Measurements from ENCODE around the gene FHIT.

Gene FHIT

GRCh38 chr3:60622349-60622748 lies 628.9 kb downstream of the FHIT start:
- H3K27ac ChIP-seq (ENCODE audit: low read depth, low read length), result no peak overlapping the region
- no peak overlapping the region for H3K9ac ChIP-seq (ENCODE audit: low read length)
- no peaks in the 10 kb centered on the region for H3K9me2 ChIP-seq (replicated peaks; ENCODE audit: insufficient read depth, low read length)
- H3K9me3 ChIP-seq (ENCODE audit: insufficient read depth, low read length), result no peaks in the 10 kb centered on the region
- H3K27me3 ChIP-seq (ENCODE audit: low read length), result no peaks in the 10 kb centered on the region
- H2AFZ ChIP-seq (ENCODE audit: low read depth, low read length, severe bottlenecking), result no peak overlapping the region
- no peak overlapping the region for H3K4me3 ChIP-seq (ENCODE audit: insufficient read depth, low read length, poor library complexity, severe bottlenecking)
- no peaks in the 10 kb centered on the region for H3F3A ChIP-seq (ENCODE audit: insufficient read depth)
- H3K4me2 ChIP-seq (ENCODE audit: low read depth, low read length, poor library complexity, severe bottlenecking), result no peak overlapping the region
- no peaks in the 10 kb centered on the region for H4K20me1 ChIP-seq (ENCODE audit: low read depth, low read length)
- no peaks in the 10 kb centered on the region for H3K79me2 ChIP-seq (ENCODE audit: insufficient read depth, low read length)
- no peaks in the 10 kb centered on the region for H3K36me3 ChIP-seq (ENCODE audit: low read length)
- no peak for TF ChIP-seq EZH2phosphoT487 (conservative IDR thresholded peaks at IDR 0.05; ENCODE audit: low read length)
- no peak for TF ChIP-seq CTCF (IDR thresholded peaks at IDR 0.05; ENCODE audit: insufficient read depth, low read length, poor library complexity, severe bottlenecking)

DNA sequence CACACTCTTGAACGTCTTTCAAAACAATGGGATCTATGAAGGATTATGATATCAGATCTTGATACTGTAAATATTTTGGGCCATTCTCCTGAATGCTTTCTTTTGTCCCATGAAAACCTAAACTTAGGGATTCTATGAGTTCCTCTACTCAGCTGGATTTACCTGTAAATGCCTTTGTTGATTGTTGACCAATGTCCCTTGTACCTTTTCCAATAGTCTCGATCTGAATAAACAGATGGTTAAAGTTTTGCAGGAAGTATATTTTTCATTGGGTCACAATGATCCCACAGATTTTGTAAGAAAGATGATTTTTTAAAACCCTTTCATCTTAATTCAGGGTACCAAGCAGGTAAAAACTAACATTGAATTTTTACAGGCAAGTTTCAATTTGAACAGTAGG lies 634.1 kb downstream of the FHIT start:
- TF ChIP-seq CTCF (IDR thresholded peaks at IDR 0.05; ENCODE audit: insufficient read depth, low read length, poor library complexity, severe bottlenecking), result no peak
- no peak for TF ChIP-seq EZH2phosphoT487 (conservative IDR thresholded peaks at IDR 0.05; ENCODE audit: low read length)
- no peaks in the 10 kb centered on the region for H3K27me3 ChIP-seq (ENCODE audit: low read length)
- no peaks in the 10 kb centered on the region for H3K9me3 ChIP-seq (ENCODE audit: insufficient read depth, low read length)
- no peaks in the 10 kb centered on the region for H3K36me3 ChIP-seq (ENCODE audit: low read length)
- H2AFZ ChIP-seq (ENCODE audit: low read depth, low read length, severe bottlenecking), result no peak overlapping the region
- H3K27ac ChIP-seq (ENCODE audit: low read depth, low read length), result no peak overlapping the region
- no peaks in the 10 kb centered on the region for H3K9me2 ChIP-seq (replicated peaks; ENCODE audit: insufficient read depth, low read length)
- no peak overlapping the region for H3K4me3 ChIP-seq (ENCODE audit: insufficient read depth, low read length, poor library complexity, severe bottlenecking)
- no peaks in the 10 kb centered on the region for H4K20me1 ChIP-seq (ENCODE audit: low read depth, low read length)
- H3F3A ChIP-seq (ENCODE audit: insufficient read depth), result no peaks in the 10 kb centered on the region
- H3K79me2 ChIP-seq (ENCODE audit: insufficient read depth, low read length), result no peaks in the 10 kb centered on the region
- no peak overlapping the region for H3K4me2 ChIP-seq (ENCODE audit: low read depth, low read length, poor library complexity, severe bottlenecking)
- no peak overlapping the region for H3K9ac ChIP-seq (ENCODE audit: low read length)

DNA sequence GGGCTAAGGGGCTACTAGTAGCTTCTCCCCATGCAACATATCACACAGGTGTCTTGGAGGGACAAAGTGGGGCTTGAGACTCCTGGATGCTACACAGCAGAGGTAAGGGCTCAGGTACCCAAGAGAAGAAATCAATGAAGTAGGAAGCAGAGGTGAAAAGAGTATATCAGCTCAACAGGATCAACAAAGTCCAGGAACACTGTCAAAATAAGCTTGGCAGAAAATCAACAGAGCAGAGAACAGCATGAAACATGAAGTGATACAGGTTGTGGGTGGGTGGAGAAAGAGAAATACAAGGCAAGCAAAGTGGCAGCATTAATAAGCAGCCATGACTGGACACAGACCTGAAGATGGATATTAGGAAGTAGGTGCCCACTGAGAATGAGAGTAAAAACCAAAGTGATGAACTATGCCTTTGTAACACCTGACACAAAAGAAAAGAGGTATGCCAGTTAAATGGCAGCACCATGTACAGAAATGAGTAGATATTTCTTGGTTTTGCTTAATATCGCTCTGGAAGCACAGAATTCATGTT lies 637.4 kb downstream of the FHIT start:
- no peaks in the 10 kb centered on the region for H3K36me3 ChIP-seq (ENCODE audit: low read length)
- no peaks in the 10 kb centered on the region for H3F3A ChIP-seq (ENCODE audit: insufficient read depth)
- H3K9me3 ChIP-seq (ENCODE audit: insufficient read depth, low read length), result no peaks in the 10 kb centered on the region
- no peak overlapping the region for H3K27ac ChIP-seq (ENCODE audit: low read depth, low read length)
- no peaks in the 10 kb centered on the region for H4K20me1 ChIP-seq (ENCODE audit: low read depth, low read length)
- no peaks in the 10 kb centered on the region for H3K79me2 ChIP-seq (ENCODE audit: insufficient read depth, low read length)
- TF ChIP-seq CTCF (IDR thresholded peaks at IDR 0.05; ENCODE audit: insufficient read depth, low read length, poor library complexity, severe bottlenecking) (no peak), EZH2phosphoT487 (conservative IDR thresholded peaks at IDR 0.05; ENCODE audit: low read length) (no peak)
- no peaks in the 10 kb centered on the region for H3K9me2 ChIP-seq (replicated peaks; ENCODE audit: insufficient read depth, low read length)
- no peak overlapping the region for H3K4me3 ChIP-seq (ENCODE audit: insufficient read depth, low read length, poor library complexity, severe bottlenecking)
- no peak overlapping the region for H3K4me2 ChIP-seq (ENCODE audit: low read depth, low read length, poor library complexity, severe bottlenecking)
- no peaks in the 10 kb centered on the region for H3K27me3 ChIP-seq (ENCODE audit: low read length)
- H2AFZ ChIP-seq (ENCODE audit: low read depth, low read length, severe bottlenecking), result no peak overlapping the region
- H3K9ac ChIP-seq (ENCODE audit: low read length), result no peak overlapping the region
